ENCODE results near the gene TBC1D5.

DNA sequence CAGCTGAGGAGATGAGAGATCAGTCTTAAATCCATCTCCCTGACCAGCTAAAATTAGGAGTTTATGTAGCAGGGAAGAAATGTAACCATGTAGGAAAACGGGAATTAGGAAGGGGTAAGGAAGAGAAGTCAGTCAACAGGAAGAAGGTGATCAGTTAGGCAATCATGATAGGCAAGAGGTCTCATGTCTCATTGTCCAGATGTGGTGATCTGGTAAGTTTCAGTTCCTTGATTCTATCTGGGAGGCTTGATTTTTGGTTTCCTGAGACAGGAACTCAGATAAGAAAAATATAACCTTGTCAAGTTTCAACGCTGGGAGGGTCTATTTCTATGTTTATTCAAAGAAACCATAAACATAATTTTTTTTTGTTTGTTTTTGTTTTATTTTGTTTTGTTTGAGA, 40.3 kb upstream of the TBC1D5 start:
- TF ChIP-seq CTCF (IDR thresholded peaks at IDR 0.05; ENCODE audit: low read depth, low read length) (no peak), POLR2A (IDR thresholded peaks at IDR 0.05; ENCODE audit: extremely low read depth, insufficient read length) (no peak)

Measured in NB4 (cell line).